B cell (primary cell): Measurements from ENCODE around the gene UNCX. TPM values are rescaled to one million over a fixed set of nuclear protein-coding genes. Genes with fewer than 3 reads are reported as not detected.

Experiments
- ATAC-seq: fragments of 200-7000 bp; cut with Tn5 transposase; one replicate; pipeline ENCODE4 v1.10.0; 2021; ENCODE audit warnings: low read depth, mild to moderate bottlenecking, moderate number of reproducible peaks, moderate library complexity
- CTCF ChIA-PET: fragments of 350-600 bp; sonication (Branson Sonifier 250); formaldehyde crosslinking; loops from one replicate; lab custom pipeline; 2021; ENCODE audit warnings: antibody characterized with exemption, inconsistent platforms; lab: Charles Lee
- POLR2A ChIA-PET: fragments of 350-600 bp; sonication (Branson Sonifier 250); formaldehyde crosslinking; loops from one replicate; lab custom pipeline; 2021; ENCODE audit warnings: antibody characterized with exemption; lab: Charles Lee
- DNase-seq: peaks from one replicate; pipeline ENCODE4 v3.0.0; 2013
- H2AFZ ChIP-seq: 2 replicates; pipeline ENCODE4 v1.6.1; 2012; ENCODE audit warnings: mild to moderate bottlenecking, low read depth, low read length; ENCODE audit not compliant: insufficient read depth, poor library complexity, severe bottlenecking
- H3K27ac ChIP-seq, 2 donors: 1 replicate in 1 of 2; 2 replicates in 1 of 2; pipeline ENCODE4 v1.5.1; 2012 to 2013; ENCODE audit warnings: low read length in 2 of 2, mild to moderate bottlenecking in 2 of 2, moderate library complexity in 1 of 2
- H3K27me3 ChIP-seq, 4 experiments: fragments of 200-600 bp in 1 of 4; sonication (generic) in 1 of 4; replicated peaks in 1 of 4; 1 replicate in 2 of 4; 2 replicates in 2 of 4; pipeline versions ENCODE4 v1.6.1 to v1.7.0; 2013 to 2016; ENCODE audit warnings: low read length in 3 of 4, mild to moderate bottlenecking in 2 of 4, mixed read lengths in 1 of 4, moderate library complexity in 1 of 4; ENCODE audit not compliant: insufficient read depth in 4 of 4, control insufficient read depth in 3 of 4; ENCODE audit errors: control extremely low read depth in 1 of 4
- H3K36me3 ChIP-seq, 2 experiments: replicated peaks in 1 of 2; 1 replicate in 1 of 2; 2 replicates in 1 of 2; pipeline versions ENCODE4 v1.6.1 to v1.7.1; 2013; ENCODE audit warnings: low read length in 1 of 2; ENCODE audit not compliant: insufficient read depth in 2 of 2, control insufficient read depth in 1 of 2; ENCODE audit errors: control extremely low read depth in 1 of 2, extremely low read depth in 1 of 2
- H3K4me1 ChIP-seq, 2 donors: fragments of 200-600 bp in 1 of 2; sonication (generic) in 1 of 2; 1 replicate in 1 of 2; 2 replicates in 1 of 2; pipeline versions ENCODE4 v1.5.1 to v1.6.1; 2013 to 2017; ENCODE audit warnings: low read length in 2 of 2; ENCODE audit not compliant: control insufficient read depth in 2 of 2, insufficient read depth in 2 of 2
- H3K4me2 ChIP-seq: replicated peaks from 2 replicates; pipeline ENCODE3; 2012; ENCODE audit warnings: mild to moderate bottlenecking, low read depth, low read length; ENCODE audit not compliant: poor library complexity, severe bottlenecking
- H3K4me3 ChIP-seq, 5 experiments: fragments of 200-600 bp in 1 of 5; sonication (generic) in 1 of 5; 1 replicate in 3 of 5; 2 replicates in 2 of 5; pipeline versions ENCODE4 v1.5.1 to v1.7.0; 2011 to 2016; ENCODE audit warnings: low read length in 4 of 5, mild to moderate bottlenecking in 4 of 5, low read depth in 2 of 5, control low read depth in 1 of 5, moderate library complexity in 1 of 5; ENCODE audit not compliant: insufficient read depth in 1 of 5; ENCODE audit errors: control extremely low read depth in 1 of 5, extremely low read depth in 1 of 5
- H3K79me2 ChIP-seq: fragments of 200-600 bp; sonication (generic); one replicate; pipeline ENCODE4 v1.6.0; 2016; ENCODE audit warnings: low read length; ENCODE audit not compliant: control insufficient read depth, insufficient read depth
- H3K9ac ChIP-seq: fragments of 200-600 bp; sonication (generic); 2 replicates; pipeline ENCODE4 v1.6.1; 2017; ENCODE audit warnings: mild to moderate bottlenecking, low read length, moderate library complexity
- H3K9me3 ChIP-seq, 3 donors: one replicate each; pipeline versions ENCODE4 v1.6.1 to v1.7.1; 2013; ENCODE audit warnings: low read length in 2 of 3; ENCODE audit not compliant: control insufficient read depth in 2 of 3, insufficient read depth in 1 of 3; ENCODE audit errors: control extremely low read depth in 1 of 3
- H4K20me1 ChIP-seq: 2 replicates; pipeline ENCODE4 v1.6.0; 2012; ENCODE audit warnings: mild to moderate bottlenecking, low read length; ENCODE audit not compliant: insufficient read depth, control insufficient read depth, poor library complexity, severe bottlenecking
- H3K27ac Mint-ChIP-seq: one replicate; pipeline ENCODE4 v1.8.0; 2021; ENCODE audit warnings: mixed read lengths
- H3K27me3 Mint-ChIP-seq: one replicate; pipeline ENCODE4 v1.8.0; 2021; ENCODE audit warnings: mixed read lengths
- H3K4me1 Mint-ChIP-seq: one replicate; pipeline ENCODE4 v1.8.0; 2021; ENCODE audit warnings: mixed read lengths
- H3K4me3 Mint-ChIP-seq: one replicate; pipeline ENCODE4 v1.8.0; 2021; ENCODE audit warnings: mixed read lengths
- H3K9me3 Mint-ChIP-seq: one replicate; pipeline ENCODE4 v1.8.0; 2022; ENCODE audit warnings: mixed read lengths; ENCODE audit not compliant: insufficient read depth
- EZH2 ChIP-seq: IDR thresholded peaks from 2 replicates; pipeline ENCODE4 v1.6.1; 2012; ENCODE audit warnings: borderline replicate concordance, low read depth, mild to moderate bottlenecking, moderate library complexity, low read length; ENCODE audit not compliant: insufficient read depth, poor library complexity, severe bottlenecking
- WGBS: methylation state at CpG from one replicate; pipeline ENCODE4 v1.1.5; 2013; ENCODE audit warnings: missing lambda C conversion rate; ENCODE audit not compliant: insufficient coverage; 5-methylcytosine and 5-hydroxymethylcytosine counted together
- intact Hi-C: fragments of 100-400 bp; cut with micrococcal nuclease; formaldehyde crosslinking; loops from one replicate; pipeline ENCODE4 v1.10.0; 2022
- polyA plus RNA-seq: library from polyadenylated mRNA; depleted of rRNA; stranded (reverse); fragments of >200 nt; gene quantifications from 2 replicates; pipeline ENCODE4 v1.2.3, GENCODE V29; 2012
- total RNA-seq, 2 donors: library from RNA; stranded (reverse); fragments of 120-200 nt in 1 of 2; gene quantifications; 1 replicate in 1 of 2; 2 replicates in 1 of 2; pipeline versions ENCODE4 v1.2.3 to v1.2.4, GENCODE V29; 2013 to 2022
- TF ChIP-seq, protein P1 (sequence below): fragments of 200-600 bp; IDR thresholded peaks from one replicate; pipeline ENCODE4 v1.8.0; 2022; ENCODE audit warnings: antibody characterized with exemption, mild to moderate bottlenecking

UNCX gene
- total and polyA plus RNA-seq, 2 donors (not counting 1 experiment from before 2014, with no cell fraction given), result not detected

DNA sequence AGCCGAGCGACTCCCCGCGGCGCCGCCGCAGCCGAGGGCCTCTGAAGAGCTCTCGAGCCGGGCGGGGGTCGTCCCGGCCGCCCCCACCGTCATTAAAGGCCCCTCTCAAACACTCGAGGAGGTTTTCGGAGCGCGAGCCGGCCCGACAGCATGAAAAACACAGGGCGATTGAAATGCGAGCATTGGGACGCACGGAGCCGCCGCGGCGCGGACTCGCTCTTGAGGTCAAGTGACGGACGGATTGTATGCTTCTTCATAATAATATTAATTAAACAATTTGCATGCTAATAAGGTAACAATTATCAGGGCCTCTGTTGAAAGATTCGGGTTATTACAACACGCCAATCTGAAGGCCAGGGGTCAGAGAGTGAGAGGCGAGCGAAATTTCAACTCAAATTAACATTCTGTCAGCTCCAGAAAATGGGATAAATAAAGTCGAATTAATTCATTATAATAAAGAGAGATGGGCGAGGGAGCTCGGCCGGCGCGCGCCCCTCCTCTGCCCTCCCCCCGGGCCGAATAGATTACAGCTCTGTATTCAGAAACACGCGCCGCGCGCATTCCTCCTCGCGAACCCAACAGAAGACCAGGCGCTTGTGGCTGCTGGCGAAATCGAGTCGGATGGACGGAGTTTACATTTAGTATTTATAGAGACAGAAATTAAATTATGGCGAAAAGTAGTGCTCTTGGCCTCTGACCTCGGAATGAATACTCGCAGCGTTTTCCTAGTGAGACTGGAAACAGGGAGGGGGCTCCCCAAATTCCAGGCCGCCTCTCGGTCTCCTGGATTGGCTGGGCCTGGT lies 2.1 kb upstream of the UNCX start:
- Histone ChIP-seq H3K27me3 (peaks cover 0 to 83% (median 61%) of the 10 kb centered on the region in 4 experiments), H3K9ac (no peak overlapping the region), H4K20me1 (no peaks in the 10 kb centered on the region), H3K36me3 (no peaks in the 10 kb centered on the region), H2AFZ (no peak overlapping the region), H3K4me1 (peaks cover 8 to 26% of the 10 kb centered on the region in 2 donors), H3K79me2 (no peaks in the 10 kb centered on the region), H3K9me3 (peaks cover 0 to 69% (median 23%) of the 10 kb centered on the region in 3 donors), H3K4me3 (no peak overlapping the region), H3K4me2 (no peak overlapping the region), H3K27ac (no peak overlapping the region)
- whole genome bisulfite sequencing, result 19% methylated on average over 46 of the region's 64 CpGs
- Mint-ChIP-seq H3K4me1 (peaks cover 11% of the 10 kb centered on the region), H3K27me3 (peaks cover 52% of the 10 kb centered on the region), H3K4me3 (no peak overlapping the region), H3K9me3 (no peaks in the 10 kb centered on the region), H3K27ac (peak overlapping the region; percentile 46)
- intact Hi-C loops, result no loop called here
- ATAC-seq (no peak), DNase-seq (peak; percentile 38)
- CTCF ChIA-PET, result no interaction called here
- POLR2A ChIA-PET, result no interaction called here
- no peak for TF ChIP-seq EZH2

DNA sequence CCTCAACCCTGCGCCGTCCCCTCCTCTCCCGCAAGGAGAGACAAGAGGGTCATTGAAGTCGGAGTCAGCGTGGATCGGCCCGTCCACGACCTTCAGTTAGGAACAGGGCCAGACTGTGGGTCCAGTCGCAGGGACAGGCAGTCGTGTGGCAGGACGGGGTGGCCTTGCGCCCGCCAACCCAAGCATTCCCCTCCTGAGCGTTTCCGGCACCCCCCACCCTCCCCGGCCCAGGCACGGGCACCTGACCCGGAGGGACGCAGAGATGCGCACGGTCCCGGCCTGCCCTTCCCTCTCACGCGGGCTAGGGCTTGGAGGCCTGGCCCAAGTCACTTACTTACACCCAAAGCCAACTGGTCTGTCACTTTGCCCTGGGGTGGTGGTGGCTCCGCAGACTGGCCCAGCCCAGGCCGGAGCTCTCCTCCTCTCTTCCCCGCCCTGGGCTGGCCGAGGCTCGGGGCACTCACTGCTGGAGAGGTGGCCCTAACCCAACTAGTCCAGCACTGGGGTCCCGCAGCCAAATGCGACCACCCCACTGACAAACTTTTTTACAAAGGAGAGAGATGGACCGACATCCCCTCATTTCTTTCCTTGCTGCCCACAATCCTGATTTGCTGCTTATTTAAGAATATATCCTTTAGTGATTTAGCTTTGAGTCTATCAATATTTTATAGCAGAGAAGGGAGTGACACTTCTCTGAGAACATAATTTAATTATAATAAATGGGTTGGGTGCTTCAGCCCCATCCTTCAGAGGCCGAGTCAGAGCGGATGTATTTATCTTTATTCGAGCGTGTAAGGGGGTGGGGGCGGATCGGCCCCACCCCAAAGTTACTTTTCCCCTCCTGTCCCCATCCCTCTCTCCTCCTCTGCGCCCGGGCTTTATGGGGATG lies 1.2 kb upstream of the UNCX start:
- Histone ChIP-seq H2AFZ (no peak overlapping the region), H3K4me2 (no peak overlapping the region), H3K4me3 (no peak overlapping the region), H4K20me1 (no peaks in the 10 kb centered on the region), H3K79me2 (no peaks in the 10 kb centered on the region), H3K9me3 (peaks cover 0 to 66% (median 23%) of the 10 kb centered on the region in 3 donors), H3K27me3 (peaks cover 0 to 77% (median 55%) of the 10 kb centered on the region in 4 experiments), H3K4me1 (peaks cover 10 to 27% of the 10 kb centered on the region in 2 donors), H3K36me3 (no peaks in the 10 kb centered on the region), H3K9ac (no peak overlapping the region), H3K27ac (no peak overlapping the region)
- Mint-ChIP-seq H3K27me3 (peaks cover 46% of the 10 kb centered on the region), H3K27ac (peak overlapping the region; percentile 46), H3K9me3 (no peaks in the 10 kb centered on the region), H3K4me1 (peaks cover 11% of the 10 kb centered on the region), H3K4me3 (peak overlapping the region; percentile 53)
- ChIA-PET CTCF (no interaction called here), POLR2A (no interaction called here)
- intact Hi-C loops, result no loop called here
- 19% methylated on average over 28 of the region's 40 CpGs for WGBS
- DNase-seq (peak; percentile 28), ATAC-seq (no peak)
- TF ChIP-seq EZH2, result no peak
- TF ChIP-seq, protein P1, sequence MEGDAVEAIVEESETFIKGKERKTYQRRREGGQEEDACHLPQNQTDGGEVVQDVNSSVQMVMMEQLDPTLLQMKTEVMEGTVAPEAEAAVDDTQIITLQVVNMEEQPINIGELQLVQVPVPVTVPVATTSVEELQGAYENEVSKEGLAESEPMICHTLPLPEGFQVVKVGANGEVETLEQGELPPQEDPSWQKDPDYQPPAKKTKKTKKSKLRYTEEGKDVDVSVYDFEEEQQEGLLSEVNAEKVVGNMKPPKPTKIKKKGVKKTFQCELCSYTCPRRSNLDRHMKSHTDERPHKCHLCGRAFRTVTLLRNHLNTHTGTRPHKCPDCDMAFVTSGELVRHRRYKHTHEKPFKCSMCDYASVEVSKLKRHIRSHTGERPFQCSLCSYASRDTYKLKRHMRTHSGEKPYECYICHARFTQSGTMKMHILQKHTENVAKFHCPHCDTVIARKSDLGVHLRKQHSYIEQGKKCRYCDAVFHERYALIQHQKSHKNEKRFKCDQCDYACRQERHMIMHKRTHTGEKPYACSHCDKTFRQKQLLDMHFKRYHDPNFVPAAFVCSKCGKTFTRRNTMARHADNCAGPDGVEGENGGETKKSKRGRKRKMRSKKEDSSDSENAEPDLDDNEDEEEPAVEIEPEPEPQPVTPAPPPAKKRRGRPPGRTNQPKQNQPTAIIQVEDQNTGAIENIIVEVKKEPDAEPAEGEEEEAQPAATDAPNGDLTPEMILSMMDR, result no peak
